GM21423 (cell line): Measurements from ENCODE around the gene EXOSC3.

Experiments used
- ATAC-seq: cut with Tn5 transposase; IDR thresholded peaks from one replicate; pipeline ENCODE4 v1.9.1; 2021; ENCODE audit warnings: mild to moderate bottlenecking, moderate library complexity; ENCODE audit not compliant: unreplicated experiment

The EXOSC3 gene

GRCh38 chr9:37739222-37739621 lies 45.6 kb downstream of the EXOSC3 start:
- no peak for ATAC-seq

GRCh38 chr9:37732952-37733351 lies 51.9 kb downstream of the EXOSC3 start:
- no peak for ATAC-seq

GRCh38 chr9:37732086-37732741 lies 52.6 kb downstream of the EXOSC3 start:
- no peak for ATAC-seq

GRCh38 chr9:37730839-37731238 lies 54.0 kb downstream of the EXOSC3 start:
- no peak for ATAC-seq

- ATAC-seq = no peak
These were observed 54.6 kb downstream of the EXOSC3 start for GRCh38 chr9:37730256-37730655.
